Measurements from ENCODE around the gene COX7B. TPM values are rescaled to one million over a fixed set of nuclear protein-coding genes. Genes with fewer than 3 reads are reported as not detected.
"Not testable (repeated sequence)": the region's sequence is repeated elsewhere in the genome, so short reads cannot be mapped to it uniquely, and the experiment has no call there.

Gene COX7B
- total RNA-seq, 1 donor from 2014 or later = 238 TPM

GRCh38 chrX:77945031-77945430 is 45.8 kb downstream of the COX7B start:
- not testable (repeated sequence) for DNase-seq (ENCODE audit: low spot score)

GRCh38 chrX:77945910-77946545 is 46.8 kb downstream of the COX7B start:
- no peak for DNase-seq (ENCODE audit: low spot score)

GRCh38 chrX:77946571-77946970 is 47.3 kb downstream of the COX7B start:
- DNase-seq (ENCODE audit: low spot score) = no peak

- no peak for DNase-seq (ENCODE audit: low spot score)
Observed at GRCh38 chrX:77949840-77950239, 50.6 kb downstream of the COX7B start.

GRCh38 chrX:77952173-77952572 is 52.9 kb downstream of the COX7B start:
- no peak for DNase-seq (ENCODE audit: low spot score)

- no peak for DNase-seq (ENCODE audit: low spot score)
Observed at GRCh38 chrX:77953302-77953701, 54.0 kb downstream of the COX7B start.

- DNase-seq (ENCODE audit: low spot score) = no peak
Observed at GRCh38 chrX:77953708-77954107, 54.4 kb downstream of the COX7B start.

Other genes starting within 250 kb of the COX7B start
- 77.3 TPM for gene ATRX, start 113.3 kb upstream of the COX7B start, total RNA-seq
- 69.4 TPM for gene MAGT1, start 4.0 kb upstream of the COX7B start, total RNA-seq
- 9.6 TPM for gene ATP7A, start 11.2 kb downstream of the COX7B start, total RNA-seq
- not detected for gene PGAM4, start 70.2 kb downstream of the COX7B start, total RNA-seq
- gene PGK1, start 204.8 kb downstream of the COX7B start, total RNA-seq = 317 TPM
- gene TAF9B, start 240.2 kb downstream of the COX7B start, total RNA-seq = 17.1 TPM

Data from mucosa of gallbladder (tissue), 1 donor.